ENCODE measurements around the gene CHMP4A.

GRCh38 chr14:24178399-24179178 is 34.7 kb downstream of the CHMP4A start:
- TF ChIP-seq POLR2A (IDR thresholded peaks at IDR 0.05; ENCODE audit: extremely low read depth, insufficient read length) (no peak), CTCF (IDR thresholded peaks at IDR 0.05; ENCODE audit: low read depth, low read length) (no peak), MAX (IDR thresholded peaks at IDR 0.05; ENCODE audit: low read depth, low read length) (no peak), MYC (IDR thresholded peaks at IDR 0.05; ENCODE audit: low read depth, low read length) (no peak)
